ENCODE results near the gene TMEM170B.

- TF ChIP-seq CTCF (IDR thresholded peaks at IDR 0.05; ENCODE audit: low read depth, low read length, poor library complexity, severe bottlenecking) (no peak), EZH2phosphoT487 (IDR thresholded peaks at IDR 0.05; ENCODE audit: borderline replicate concordance, low read length) (no peak)
Observed at GRCh38 chr6:11534561-11534960, 3.0 kb upstream of the TMEM170B start.

Data from DOHH2 (cell line).